Measurements from ENCODE around the gene ECSCR. TPM values are rescaled to one million over a fixed set of nuclear protein-coding genes. Genes with fewer than 3 reads are reported as not detected.
"Not testable (repeated sequence)": the region's sequence is repeated elsewhere in the genome, so short reads cannot be mapped to it uniquely, and the experiment has no call there.

ECSCR gene
- polyA plus RNA-seq, 1 donor from 2014 or later, result not detected

DNA sequence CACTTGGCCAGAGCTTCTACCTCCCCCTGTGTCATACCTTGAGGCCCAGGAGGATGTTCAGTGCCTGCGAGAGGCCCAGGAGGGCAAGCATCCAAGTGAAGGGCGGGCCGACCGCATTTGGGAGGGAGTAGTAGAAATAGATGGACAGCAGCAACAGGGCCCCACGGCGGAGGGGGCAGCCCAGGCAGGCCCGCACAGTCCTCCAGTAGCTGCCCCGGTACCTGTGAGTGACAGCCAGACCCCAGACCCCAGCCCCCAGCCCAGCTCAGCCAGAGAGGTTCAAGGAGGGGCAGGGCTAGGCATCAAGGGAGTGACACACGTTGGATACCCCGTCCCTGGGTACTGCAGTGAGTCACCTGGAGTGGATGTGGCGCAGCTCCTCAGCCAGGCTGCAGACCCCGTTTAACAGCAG is 18.6 kb upstream of the ECSCR start:
- H3F3A ChIP-seq (ENCODE audit: insufficient read depth, low read length, poor library complexity, severe bottlenecking), result no peaks in the 10 kb centered on the region
- H3K27me3 ChIP-seq (ENCODE audit: insufficient read depth, low read depth, low read length), result no peaks in the 10 kb centered on the region
- H3K9ac ChIP-seq (ENCODE audit: low read length), result no peak overlapping the region
- no peaks in the 10 kb centered on the region for H3K79me2 ChIP-seq (replicated peaks; ENCODE audit: insufficient read depth, low read length)
- no peak overlapping the region for H3K4me3 ChIP-seq (ENCODE audit: low read length)
- no peaks in the 10 kb centered on the region for H3K36me3 ChIP-seq (ENCODE audit: insufficient read depth, low read length)
- no peak overlapping the region for H3K27ac ChIP-seq (ENCODE audit: low read length)
- no peaks in the 10 kb centered on the region for H3K9me2 ChIP-seq (ENCODE audit: insufficient read depth, low read length)
- H3K9me3 ChIP-seq (ENCODE audit: low read length), result no peaks in the 10 kb centered on the region
- TF ChIP-seq EZH2 (IDR thresholded peaks at IDR 0.05; ENCODE audit: borderline replicate concordance, insufficient read depth, low read length, poor library complexity, severe bottlenecking) (no peak), CTCF (IDR thresholded peaks at IDR 0.05; ENCODE audit: poor library complexity, severe bottlenecking) (no peak), SMC3 (conservative IDR thresholded peaks at IDR 0.05; ENCODE audit: poor library complexity) (no peak), RAD21 (conservative IDR thresholded peaks at IDR 0.05) (no peak), TAF1 (IDR thresholded peaks at IDR 0.05; ENCODE audit: low read depth) (no peak), POLR2AphosphoS5 (IDR thresholded peaks at IDR 0.05) (no peak), EP300 (conservative IDR thresholded peaks at IDR 0.05; ENCODE audit: poor library complexity, severe bottlenecking) (no peak), MXI1 (conservative IDR thresholded peaks at IDR 0.05; ENCODE audit: poor library complexity, severe bottlenecking) (no peak)
- TF ChIP-seq, protein P1, sequence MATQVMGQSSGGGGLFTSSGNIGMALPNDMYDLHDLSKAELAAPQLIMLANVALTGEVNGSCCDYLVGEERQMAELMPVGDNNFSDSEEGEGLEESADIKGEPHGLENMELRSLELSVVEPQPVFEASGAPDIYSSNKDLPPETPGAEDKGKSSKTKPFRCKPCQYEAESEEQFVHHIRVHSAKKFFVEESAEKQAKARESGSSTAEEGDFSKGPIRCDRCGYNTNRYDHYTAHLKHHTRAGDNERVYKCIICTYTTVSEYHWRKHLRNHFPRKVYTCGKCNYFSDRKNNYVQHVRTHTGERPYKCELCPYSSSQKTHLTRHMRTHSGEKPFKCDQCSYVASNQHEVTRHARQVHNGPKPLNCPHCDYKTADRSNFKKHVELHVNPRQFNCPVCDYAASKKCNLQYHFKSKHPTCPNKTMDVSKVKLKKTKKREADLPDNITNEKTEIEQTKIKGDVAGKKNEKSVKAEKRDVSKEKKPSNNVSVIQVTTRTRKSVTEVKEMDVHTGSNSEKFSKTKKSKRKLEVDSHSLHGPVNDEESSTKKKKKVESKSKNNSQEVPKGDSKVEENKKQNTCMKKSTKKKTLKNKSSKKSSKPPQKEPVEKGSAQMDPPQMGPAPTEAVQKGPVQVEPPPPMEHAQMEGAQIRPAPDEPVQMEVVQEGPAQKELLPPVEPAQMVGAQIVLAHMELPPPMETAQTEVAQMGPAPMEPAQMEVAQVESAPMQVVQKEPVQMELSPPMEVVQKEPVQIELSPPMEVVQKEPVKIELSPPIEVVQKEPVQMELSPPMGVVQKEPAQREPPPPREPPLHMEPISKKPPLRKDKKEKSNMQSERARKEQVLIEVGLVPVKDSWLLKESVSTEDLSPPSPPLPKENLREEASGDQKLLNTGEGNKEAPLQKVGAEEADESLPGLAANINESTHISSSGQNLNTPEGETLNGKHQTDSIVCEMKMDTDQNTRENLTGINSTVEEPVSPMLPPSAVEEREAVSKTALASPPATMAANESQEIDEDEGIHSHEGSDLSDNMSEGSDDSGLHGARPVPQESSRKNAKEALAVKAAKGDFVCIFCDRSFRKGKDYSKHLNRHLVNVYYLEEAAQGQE (IDR thresholded peaks at IDR 0.05; ENCODE audit: borderline replicate concordance), result no peak
- no peaks in the 10 kb centered on the region for H4K20me1 ChIP-seq (ENCODE audit: insufficient read depth)
- no peak overlapping the region for H2AFZ ChIP-seq (ENCODE audit: low read depth, low read length)
- H3K4me2 ChIP-seq (ENCODE audit: low read length), result no peak overlapping the region

- not testable (repeated sequence) for H3K27ac ChIP-seq (ENCODE audit: low read length); H4K20me1 ChIP-seq (ENCODE audit: insufficient read depth); H3K36me3 ChIP-seq (ENCODE audit: insufficient read depth, low read length); H3K27me3 ChIP-seq (ENCODE audit: insufficient read depth, low read depth, low read length); H3F3A ChIP-seq (ENCODE audit: insufficient read depth, low read length, poor library complexity, severe bottlenecking); H2AFZ ChIP-seq (ENCODE audit: low read depth, low read length); H3K9me2 ChIP-seq (ENCODE audit: insufficient read depth, low read length); H3K4me3 ChIP-seq (ENCODE audit: low read length); H3K4me2 ChIP-seq (ENCODE audit: low read length); H3K9ac ChIP-seq (ENCODE audit: low read length); H3K9me3 ChIP-seq (ENCODE audit: low read length); H3K79me2 ChIP-seq (replicated peaks; ENCODE audit: insufficient read depth, low read length)
These were observed 17.2 kb upstream of the ECSCR start for GRCh38 chr5:139479729-139480128.

DNA sequence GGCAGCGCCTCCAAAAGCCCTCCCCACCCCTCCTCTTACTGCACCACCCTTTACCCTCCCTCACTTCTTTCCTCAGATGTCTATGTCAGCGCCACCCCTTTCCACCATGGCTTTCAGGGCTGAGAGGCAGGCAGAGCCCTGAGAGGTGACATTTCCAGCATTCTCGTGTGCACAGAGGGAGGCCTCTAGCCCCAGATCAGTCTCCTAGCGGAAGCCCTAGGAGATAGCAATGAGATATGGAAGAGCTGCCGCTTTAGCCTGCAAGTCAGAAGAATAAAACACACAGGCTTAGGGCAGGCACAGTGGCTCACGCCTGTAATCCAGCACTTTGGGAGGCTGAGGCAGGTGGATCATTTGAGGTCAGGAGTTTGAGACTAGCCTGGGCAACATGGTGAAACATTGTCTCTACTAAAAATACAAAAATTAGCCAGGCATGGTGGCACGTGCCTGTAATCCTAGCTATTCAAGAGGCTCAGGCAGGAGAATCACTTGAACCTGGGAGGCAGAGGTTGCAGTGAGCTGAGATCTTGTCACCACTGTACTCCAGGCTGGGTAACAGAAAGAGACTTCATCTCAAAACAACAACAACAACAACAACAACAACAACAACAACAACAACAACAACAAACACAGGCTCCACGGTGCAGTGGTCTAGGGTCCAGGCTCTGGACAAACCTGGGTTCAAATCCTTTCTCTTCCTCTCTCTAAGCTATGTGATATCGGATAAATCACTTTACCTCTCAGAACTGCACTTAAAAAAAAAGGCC is 16.3 kb upstream of the ECSCR start:
- not testable (repeated sequence) for H3K36me3 ChIP-seq (ENCODE audit: insufficient read depth, low read length)

More for the DNA sequence above, 16.3 kb upstream of the ECSCR start:
- H3K27me3 ChIP-seq (ENCODE audit: insufficient read depth, low read depth, low read length); H3K9ac ChIP-seq (ENCODE audit: low read length); H3K9me3 ChIP-seq (ENCODE audit: low read length); H3K4me2 ChIP-seq (ENCODE audit: low read length); H3K27ac ChIP-seq (ENCODE audit: low read length); H3K79me2 ChIP-seq (replicated peaks; ENCODE audit: insufficient read depth, low read length); H3K4me3 ChIP-seq (ENCODE audit: low read length); H3K9me2 ChIP-seq (ENCODE audit: insufficient read depth, low read length); H2AFZ ChIP-seq (ENCODE audit: low read depth, low read length); H4K20me1 ChIP-seq (ENCODE audit: insufficient read depth); H3F3A ChIP-seq (ENCODE audit: insufficient read depth, low read length, poor library complexity, severe bottlenecking): not testable (repeated sequence)

All from neural cell (in vitro differentiated cells).